ENCODE measurements around the gene MYO16. TPM values are rescaled to one million over a fixed set of nuclear protein-coding genes. Genes with fewer than 3 reads are reported as not detected.

The MYO16 gene
- total RNA-seq, 4 donors from 2014 or later: under 0.01 to 0.21 TPM; not detected in 2

DNA sequence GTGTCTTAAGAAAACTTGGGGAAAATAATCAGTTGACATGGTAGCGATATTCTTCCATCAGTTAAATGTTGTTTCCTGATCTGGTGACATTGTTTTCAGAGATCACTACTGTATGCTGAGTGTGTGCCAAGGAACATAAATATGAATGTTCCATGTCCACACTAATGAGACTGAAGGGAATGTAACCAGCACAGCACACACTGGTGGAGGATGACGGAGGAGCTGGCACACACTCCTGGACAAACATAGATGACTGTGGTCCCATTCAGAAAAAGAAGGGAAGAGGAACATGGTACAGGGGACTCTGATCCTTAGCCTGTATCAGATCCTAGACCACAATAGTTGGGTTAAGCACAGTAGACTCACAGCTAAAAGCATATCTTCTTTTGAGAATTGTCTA lies 574.8 kb downstream of the MYO16 start:
- Histone ChIP-seq H3K27me3 (no peaks in the 10 kb centered on the region), H3K36me3 (no peaks in the 10 kb centered on the region), H3K27ac (no peak overlapping the region), H3K9me3 (no peaks in the 10 kb centered on the region), H3K4me3 (no peak overlapping the region), H3K4me1 (no peaks in the 10 kb centered on the region)
- DNase-seq (ENCODE audit: low spot score in 2 of 2): no peak
- TF ChIP-seq EP300 (IDR thresholded peaks at IDR 0.05) (no peak), POLR2A (IDR thresholded peaks at IDR 0.05) (no peak)
- TF ChIP-seq, protein P1, sequence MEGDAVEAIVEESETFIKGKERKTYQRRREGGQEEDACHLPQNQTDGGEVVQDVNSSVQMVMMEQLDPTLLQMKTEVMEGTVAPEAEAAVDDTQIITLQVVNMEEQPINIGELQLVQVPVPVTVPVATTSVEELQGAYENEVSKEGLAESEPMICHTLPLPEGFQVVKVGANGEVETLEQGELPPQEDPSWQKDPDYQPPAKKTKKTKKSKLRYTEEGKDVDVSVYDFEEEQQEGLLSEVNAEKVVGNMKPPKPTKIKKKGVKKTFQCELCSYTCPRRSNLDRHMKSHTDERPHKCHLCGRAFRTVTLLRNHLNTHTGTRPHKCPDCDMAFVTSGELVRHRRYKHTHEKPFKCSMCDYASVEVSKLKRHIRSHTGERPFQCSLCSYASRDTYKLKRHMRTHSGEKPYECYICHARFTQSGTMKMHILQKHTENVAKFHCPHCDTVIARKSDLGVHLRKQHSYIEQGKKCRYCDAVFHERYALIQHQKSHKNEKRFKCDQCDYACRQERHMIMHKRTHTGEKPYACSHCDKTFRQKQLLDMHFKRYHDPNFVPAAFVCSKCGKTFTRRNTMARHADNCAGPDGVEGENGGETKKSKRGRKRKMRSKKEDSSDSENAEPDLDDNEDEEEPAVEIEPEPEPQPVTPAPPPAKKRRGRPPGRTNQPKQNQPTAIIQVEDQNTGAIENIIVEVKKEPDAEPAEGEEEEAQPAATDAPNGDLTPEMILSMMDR (IDR thresholded peaks at IDR 0.05): no peak
- 51 to 66% methylated on average over 2 of the region's 2 CpGs for WGBS, 2 donors

DNA sequence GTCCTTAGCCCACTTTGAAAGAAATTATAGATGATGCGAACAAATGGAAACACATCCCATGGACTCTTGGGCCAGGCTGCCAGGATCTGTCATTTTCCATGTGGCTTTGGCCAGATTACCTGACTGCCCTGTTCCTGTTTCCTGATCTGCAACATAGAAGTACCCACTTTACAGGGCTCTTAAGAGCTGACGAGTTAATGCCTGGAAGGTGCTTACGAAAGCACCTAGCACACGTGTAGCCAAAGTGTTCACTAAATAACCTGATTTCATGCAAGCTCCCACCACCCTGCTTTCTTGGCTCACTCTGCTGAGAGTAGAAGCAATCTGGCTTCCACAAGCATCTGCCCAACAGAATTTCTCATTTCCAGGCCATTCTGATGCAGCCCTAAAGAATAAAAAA lies 575.2 kb downstream of the MYO16 start:
- no peaks in the 10 kb centered on the region for H3K27me3 ChIP-seq
- DNase-seq (ENCODE audit: low spot score in 2 of 2): no peak

DNA sequence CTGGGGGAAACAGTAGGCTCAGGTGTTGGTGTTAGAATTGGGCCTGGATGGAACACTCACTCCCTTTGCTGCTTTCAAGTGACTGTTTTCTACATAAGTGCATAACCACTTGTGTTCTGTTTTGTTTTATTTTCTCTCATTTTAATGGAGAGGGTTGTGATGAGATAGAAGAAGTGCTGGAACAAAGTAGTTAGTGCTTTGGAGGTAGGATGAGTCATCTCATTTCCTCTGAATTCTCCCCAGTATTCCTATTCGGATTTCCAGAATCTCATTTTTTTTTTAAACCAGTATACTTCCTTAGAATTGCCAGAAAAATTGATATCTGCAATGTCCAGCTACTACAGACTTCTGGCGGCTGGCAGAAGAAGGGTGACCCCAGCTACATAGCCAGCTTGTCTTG lies 575.9 kb downstream of the MYO16 start:
- Histone ChIP-seq H3K4me3 (no peak overlapping the region), H3K4me1 (no peaks in the 10 kb centered on the region), H3K27me3 (no peaks in the 10 kb centered on the region), H3K27ac (no peak overlapping the region), H3K9me3 (no peaks in the 10 kb centered on the region), H3K36me3 (no peaks in the 10 kb centered on the region)
- TF ChIP-seq EP300 (IDR thresholded peaks at IDR 0.05): no peak
- TF ChIP-seq POLR2A (IDR thresholded peaks at IDR 0.05): no peak
- TF ChIP-seq, protein P1 (IDR thresholded peaks at IDR 0.05): no peak
- DNase-seq (ENCODE audit: low spot score in 2 of 2): no peak
- 75 to 82% methylated on average over 2 of the region's 2 CpGs for WGBS, 2 donors

More for the DNA sequence above, 575.2 kb downstream of the MYO16 start:
- 92 to 99% methylated on average over 4 of the region's 4 CpGs for whole genome bisulfite sequencing, 2 donors
- Histone ChIP-seq H3K9me3 (no peaks in the 10 kb centered on the region), H3K4me3 (no peak overlapping the region), H3K36me3 (no peaks in the 10 kb centered on the region), H3K27ac (no peak overlapping the region), H3K4me1 (no peaks in the 10 kb centered on the region)
- TF ChIP-seq POLR2A (IDR thresholded peaks at IDR 0.05) (no peak), EP300 (IDR thresholded peaks at IDR 0.05) (no peak)
- TF ChIP-seq, protein P1 (IDR thresholded peaks at IDR 0.05): no peak

DNA sequence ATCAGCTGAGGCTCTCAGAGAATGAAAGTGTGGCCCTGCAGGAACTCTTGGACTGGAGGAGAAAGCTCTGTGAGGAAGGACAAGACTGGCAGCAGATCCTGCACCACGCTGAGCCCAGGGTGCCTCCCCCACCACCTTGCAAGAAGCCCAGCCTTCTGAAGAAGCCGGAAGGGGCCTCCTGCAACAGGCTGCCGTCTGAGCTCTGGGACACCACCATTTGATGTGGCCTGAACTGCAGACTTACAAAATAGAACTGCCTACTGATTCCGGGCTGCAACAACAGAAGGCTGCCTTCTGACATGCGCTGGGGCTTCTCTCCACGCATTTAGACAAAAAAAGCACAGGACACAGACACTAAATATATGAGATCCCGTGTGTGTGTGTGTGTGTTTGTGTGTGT lies 577.2 kb downstream of the MYO16 start:
- Histone ChIP-seq H3K27me3 (no peaks in the 10 kb centered on the region), H3K27ac (no peak overlapping the region), H3K36me3 (no peaks in the 10 kb centered on the region), H3K4me3 (no peak overlapping the region), H3K9me3 (no peaks in the 10 kb centered on the region), H3K4me1 (peaks cover 0 to 4% (median 0%) of the 10 kb centered on the region in 4 donors)
- DNase-seq (ENCODE audit: low spot score in 2 of 2): no peak
- TF ChIP-seq POLR2A (IDR thresholded peaks at IDR 0.05) (no peak), EP300 (IDR thresholded peaks at IDR 0.05) (no peak)
- TF ChIP-seq, protein P1 (IDR thresholded peaks at IDR 0.05): no peak
- 73 to 85% methylated on average over 7 of the region's 7 CpGs for WGBS, 2 donors

DNA sequence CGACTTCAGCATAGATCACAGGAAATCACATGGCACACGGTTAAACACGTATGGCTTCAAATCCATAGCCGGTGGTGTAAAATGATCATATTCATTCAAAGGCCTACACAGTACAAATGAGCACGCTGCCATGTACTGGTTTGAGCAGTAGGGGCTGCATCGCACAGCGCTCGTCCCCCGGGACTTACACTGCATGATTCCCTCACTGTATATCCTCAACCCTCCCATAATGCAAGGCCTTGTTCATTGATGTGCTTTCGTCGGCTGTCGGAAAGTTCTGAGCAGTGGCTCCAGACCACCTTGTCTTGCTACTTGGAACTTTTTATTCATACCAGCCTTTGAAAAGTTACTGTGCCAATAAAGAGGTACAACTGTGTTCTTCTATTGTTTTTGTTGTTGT lies 578.2 kb downstream of the MYO16 start:
- Histone ChIP-seq H3K4me3 (no peak overlapping the region), H3K4me1 (peaks cover 0 to 4% (median 0%) of the 10 kb centered on the region in 4 donors), H3K27ac (no peak overlapping the region), H3K27me3 (no peaks in the 10 kb centered on the region), H3K9me3 (no peaks in the 10 kb centered on the region), H3K36me3 (no peaks in the 10 kb centered on the region)
- 92 to 94% methylated on average over 12 of the region's 12 CpGs for WGBS, 2 donors
- TF ChIP-seq EP300 (IDR thresholded peaks at IDR 0.05): no peak
- TF ChIP-seq, protein P1 (IDR thresholded peaks at IDR 0.05): no peak
- no peak for TF ChIP-seq POLR2A (IDR thresholded peaks at IDR 0.05)
- DNase-seq (ENCODE audit: low spot score in 2 of 2): no peak

Measured in tibial nerve (tissue), 4 donors.